K562 (cell line): ENCODE data around the gene TMEM163.

Experiments used
- C11orf30 ChIP-seq: fragments of 450-650 bp; IDR thresholded peaks from 2 replicates; pipeline ENCODE4 v1.6.1; 2016; ENCODE audit warnings: low read depth, mild to moderate bottlenecking
- CEBPB ChIP-seq: fragments of 450-650 bp; IDR thresholded peaks from 2 replicates; pipeline ENCODE4 v1.6.1; 2016; ENCODE audit warnings: missing genetic modification characterization, missing compliant biosample characterization
- EZH2 ChIP-seq: IDR thresholded peaks from 2 replicates; pipeline ENCODE4 v1.6.1; 2012; ENCODE audit warnings: low read depth, mild to moderate bottlenecking, inconsistent platforms, low read length, borderline replicate concordance
- FOXM1 ChIP-seq, 2 experiments: fragments of 450-650 bp in 1 of 2; sonication (generic) in 1 of 2; formaldehyde crosslinking in 1 of 2; IDR thresholded peaks; 2 replicates each; pipeline versions ENCODE4 v1.6.1 to v1.9.0; 2017 to 2022; ENCODE audit warnings: low read depth in 2 of 2, mild to moderate bottlenecking in 2 of 2, missing genetic modification reagents in 1 of 2, moderate library complexity in 1 of 2
- KHSRP ChIP-seq: fragments of 450-650 bp; IDR thresholded peaks from 2 replicates; pipeline ENCODE4 v1.6.1; 2017
- POLR2A ChIP-seq: fragments of 450-650 bp; conservative IDR thresholded peaks from 2 replicates; pipeline ENCODE4 v1.6.1; 2016
- POLR2AphosphoS2 ChIP-seq: IDR thresholded peaks from 2 replicates; pipeline ENCODE4 v1.6.1; 2012; ENCODE audit warnings: low read length, improper control_type of control experiment
- SETDB1 ChIP-seq: IDR thresholded peaks from one replicate; pipeline ENCODE4 v1.6.1; 2012; ENCODE audit warnings: low read length, control low read depth, inconsistent platforms
- TF ChIP-seq, protein P1 (sequence below), 3 experiments: IDR thresholded peaks in 2 of 3; conservative IDR thresholded peaks in 1 of 3; 2 replicates each; pipeline ENCODE4 v1.5.1; 2011 to 2012; ENCODE audit warnings: low read length in 3 of 3, mild to moderate bottlenecking in 3 of 3, control low read depth in 2 of 3, improper control_type of control experiment in 1 of 3, inconsistent platforms in 1 of 3, low read depth in 1 of 3, mixed read lengths in 1 of 3, moderate library complexity in 1 of 3; ENCODE audit not compliant: insufficient read depth in 2 of 3

DNA sequence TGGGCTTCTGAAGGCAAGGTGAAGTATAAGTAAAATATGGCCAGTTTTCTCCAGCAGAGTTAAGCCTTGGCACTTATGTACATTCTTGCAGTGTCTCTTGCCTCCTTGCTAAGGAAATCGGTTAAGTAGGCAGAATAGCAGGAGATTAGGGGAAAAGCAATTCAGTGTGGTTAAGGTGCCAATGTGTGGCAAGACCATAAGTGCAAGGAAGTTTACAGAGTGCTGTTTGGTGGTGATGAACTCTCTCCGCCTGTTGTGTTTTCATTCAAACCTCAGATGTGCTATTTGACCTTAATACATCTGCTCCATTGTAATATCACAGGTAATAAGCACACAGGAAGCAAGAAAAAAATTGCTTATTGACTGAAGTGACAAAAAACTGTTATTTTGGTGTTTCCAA, 308.8 kb downstream of the TMEM163 start:
- TF ChIP-seq POLR2A: no peak
- no peak for TF ChIP-seq CEBPB (tag)
- TF ChIP-seq KHSRP: no peak
- TF ChIP-seq, protein P1, sequence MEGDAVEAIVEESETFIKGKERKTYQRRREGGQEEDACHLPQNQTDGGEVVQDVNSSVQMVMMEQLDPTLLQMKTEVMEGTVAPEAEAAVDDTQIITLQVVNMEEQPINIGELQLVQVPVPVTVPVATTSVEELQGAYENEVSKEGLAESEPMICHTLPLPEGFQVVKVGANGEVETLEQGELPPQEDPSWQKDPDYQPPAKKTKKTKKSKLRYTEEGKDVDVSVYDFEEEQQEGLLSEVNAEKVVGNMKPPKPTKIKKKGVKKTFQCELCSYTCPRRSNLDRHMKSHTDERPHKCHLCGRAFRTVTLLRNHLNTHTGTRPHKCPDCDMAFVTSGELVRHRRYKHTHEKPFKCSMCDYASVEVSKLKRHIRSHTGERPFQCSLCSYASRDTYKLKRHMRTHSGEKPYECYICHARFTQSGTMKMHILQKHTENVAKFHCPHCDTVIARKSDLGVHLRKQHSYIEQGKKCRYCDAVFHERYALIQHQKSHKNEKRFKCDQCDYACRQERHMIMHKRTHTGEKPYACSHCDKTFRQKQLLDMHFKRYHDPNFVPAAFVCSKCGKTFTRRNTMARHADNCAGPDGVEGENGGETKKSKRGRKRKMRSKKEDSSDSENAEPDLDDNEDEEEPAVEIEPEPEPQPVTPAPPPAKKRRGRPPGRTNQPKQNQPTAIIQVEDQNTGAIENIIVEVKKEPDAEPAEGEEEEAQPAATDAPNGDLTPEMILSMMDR (IDR thresholded peaks at IDR 0.05 in 2 of 3, conservative IDR thresholded peaks at IDR 0.05 in 1 of 3; ENCODE audit: insufficient read depth in 2 of 3, low read depth in 1 of 3, low read length in 3 of 3): no peak
- TF ChIP-seq EZH2: no peak
- TF ChIP-seq FOXM1 (IDR thresholded peaks at IDR 0.05; ENCODE audit: low read depth): no peak
- no peak for TF ChIP-seq FOXM1 (CRISPR knock-in tag; IDR thresholded peaks at IDR 0.05; ENCODE audit: low read depth)
- no peak for TF ChIP-seq POLR2AphosphoS2
- TF ChIP-seq SETDB1: no peak
- no peak for TF ChIP-seq C11orf30
